Body of pancreas (tissue), 4 donors: ENCODE data around the gene ULK3.

Experiments
- POLR2A ChIP-seq, 3 donors: fragments of 450-650 bp; IDR thresholded peaks; one replicate each; pipeline ENCODE4 v1.6.1; 2016; ENCODE audit warnings: antibody characterized with exemption in 3 of 3, mild to moderate bottlenecking in 2 of 3
- TF ChIP-seq, protein P1 (sequence below), 7 experiments: fragments of 450-650 bp in 4 of 7; fragments of 200-600 bp in 3 of 7; sonication (generic) in 3 of 7; IDR thresholded peaks; one replicate each; pipeline ENCODE4 v1.5.1; 2016 to 2019; ENCODE audit warnings: antibody characterized with exemption in 7 of 7

- TF ChIP-seq, protein P1, sequence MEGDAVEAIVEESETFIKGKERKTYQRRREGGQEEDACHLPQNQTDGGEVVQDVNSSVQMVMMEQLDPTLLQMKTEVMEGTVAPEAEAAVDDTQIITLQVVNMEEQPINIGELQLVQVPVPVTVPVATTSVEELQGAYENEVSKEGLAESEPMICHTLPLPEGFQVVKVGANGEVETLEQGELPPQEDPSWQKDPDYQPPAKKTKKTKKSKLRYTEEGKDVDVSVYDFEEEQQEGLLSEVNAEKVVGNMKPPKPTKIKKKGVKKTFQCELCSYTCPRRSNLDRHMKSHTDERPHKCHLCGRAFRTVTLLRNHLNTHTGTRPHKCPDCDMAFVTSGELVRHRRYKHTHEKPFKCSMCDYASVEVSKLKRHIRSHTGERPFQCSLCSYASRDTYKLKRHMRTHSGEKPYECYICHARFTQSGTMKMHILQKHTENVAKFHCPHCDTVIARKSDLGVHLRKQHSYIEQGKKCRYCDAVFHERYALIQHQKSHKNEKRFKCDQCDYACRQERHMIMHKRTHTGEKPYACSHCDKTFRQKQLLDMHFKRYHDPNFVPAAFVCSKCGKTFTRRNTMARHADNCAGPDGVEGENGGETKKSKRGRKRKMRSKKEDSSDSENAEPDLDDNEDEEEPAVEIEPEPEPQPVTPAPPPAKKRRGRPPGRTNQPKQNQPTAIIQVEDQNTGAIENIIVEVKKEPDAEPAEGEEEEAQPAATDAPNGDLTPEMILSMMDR (IDR thresholded peaks at IDR 0.05), result no peak
- no peak for TF ChIP-seq POLR2A (IDR thresholded peaks at IDR 0.05)
Observed at GRCh38 chr15:74809956-74810355, 33.0 kb downstream of the ULK3 start.
